Suprapubic skin (tissue), 4 donors: Measurements from ENCODE around the gene MUL1.

ENCODE experiments used
- EP300 ChIP-seq: sonication (generic); formaldehyde crosslinking; IDR thresholded peaks from one replicate; pipeline ENCODE4 v1.6.1; 2017; ENCODE audit warnings: antibody characterized with exemption
- POLR2A ChIP-seq, 2 donors: fragments of 450-650 bp; IDR thresholded peaks; one replicate each; pipeline ENCODE4 v1.6.1; 2017; ENCODE audit warnings: antibody characterized with exemption in 2 of 2, mild to moderate bottlenecking in 2 of 2, moderate library complexity in 2 of 2
- POLR2AphosphoS5 ChIP-seq, 3 donors: sonication (generic); formaldehyde crosslinking; IDR thresholded peaks; one replicate each; pipeline ENCODE4 v1.6.1; 2017; ENCODE audit warnings: antibody characterized with exemption in 3 of 3
- TF ChIP-seq, protein P1 (sequence below), 2 donors: fragments of 200-600 bp in 1 of 2; fragments of 450-650 bp in 1 of 2; sonication (generic) in 1 of 2; IDR thresholded peaks; one replicate each; pipeline ENCODE4 v1.5.1; 2016 to 2019; ENCODE audit warnings: antibody characterized with exemption in 2 of 2, mild to moderate bottlenecking in 1 of 2, moderate library complexity in 1 of 2

DNA sequence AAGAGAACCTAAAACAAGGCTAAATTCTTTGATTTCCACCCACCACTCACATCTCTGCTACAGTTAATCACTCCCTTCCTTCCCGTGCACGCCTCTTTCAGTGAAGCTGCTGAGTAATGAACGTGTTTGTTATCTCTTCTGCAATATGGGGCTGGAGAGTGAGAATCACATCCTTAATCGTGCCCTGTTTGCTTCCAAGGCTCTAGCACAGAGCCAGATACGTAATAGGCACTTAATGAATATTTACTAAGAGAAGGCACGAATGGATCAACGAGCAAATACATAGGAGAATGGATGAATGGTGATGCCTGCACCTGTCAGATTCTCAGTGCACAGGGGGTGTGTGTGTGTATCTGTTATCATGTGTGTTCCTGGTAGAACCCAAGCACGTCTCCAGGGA, 22.4 kb upstream of the MUL1 start:
- TF ChIP-seq, protein P1, sequence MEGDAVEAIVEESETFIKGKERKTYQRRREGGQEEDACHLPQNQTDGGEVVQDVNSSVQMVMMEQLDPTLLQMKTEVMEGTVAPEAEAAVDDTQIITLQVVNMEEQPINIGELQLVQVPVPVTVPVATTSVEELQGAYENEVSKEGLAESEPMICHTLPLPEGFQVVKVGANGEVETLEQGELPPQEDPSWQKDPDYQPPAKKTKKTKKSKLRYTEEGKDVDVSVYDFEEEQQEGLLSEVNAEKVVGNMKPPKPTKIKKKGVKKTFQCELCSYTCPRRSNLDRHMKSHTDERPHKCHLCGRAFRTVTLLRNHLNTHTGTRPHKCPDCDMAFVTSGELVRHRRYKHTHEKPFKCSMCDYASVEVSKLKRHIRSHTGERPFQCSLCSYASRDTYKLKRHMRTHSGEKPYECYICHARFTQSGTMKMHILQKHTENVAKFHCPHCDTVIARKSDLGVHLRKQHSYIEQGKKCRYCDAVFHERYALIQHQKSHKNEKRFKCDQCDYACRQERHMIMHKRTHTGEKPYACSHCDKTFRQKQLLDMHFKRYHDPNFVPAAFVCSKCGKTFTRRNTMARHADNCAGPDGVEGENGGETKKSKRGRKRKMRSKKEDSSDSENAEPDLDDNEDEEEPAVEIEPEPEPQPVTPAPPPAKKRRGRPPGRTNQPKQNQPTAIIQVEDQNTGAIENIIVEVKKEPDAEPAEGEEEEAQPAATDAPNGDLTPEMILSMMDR (IDR thresholded peaks at IDR 0.05) = no peak
- no peak for TF ChIP-seq POLR2A (IDR thresholded peaks at IDR 0.05)
- TF ChIP-seq POLR2AphosphoS5 (IDR thresholded peaks at IDR 0.05) = no peak
- no peak for TF ChIP-seq EP300
